GM12892 (cell line): ENCODE data around the gene RDH14.

ENCODE experiments used
- POLR2A ChIP-seq: IDR thresholded peaks from 2 replicates; pipeline ENCODE4 v1.6.1; 2011; ENCODE audit warnings: low read depth, low read length, control low read depth
- POLR2AphosphoS5 ChIP-seq: IDR thresholded peaks from 2 replicates; pipeline ENCODE4 v1.6.1; 2011; ENCODE audit warnings: low read depth, low read length, control low read depth
- TAF1 ChIP-seq: IDR thresholded peaks from 2 replicates; pipeline ENCODE4 v1.6.1; 2011; ENCODE audit warnings: low read depth, mild to moderate bottlenecking, control low read depth, low read length, borderline replicate concordance

DNA sequence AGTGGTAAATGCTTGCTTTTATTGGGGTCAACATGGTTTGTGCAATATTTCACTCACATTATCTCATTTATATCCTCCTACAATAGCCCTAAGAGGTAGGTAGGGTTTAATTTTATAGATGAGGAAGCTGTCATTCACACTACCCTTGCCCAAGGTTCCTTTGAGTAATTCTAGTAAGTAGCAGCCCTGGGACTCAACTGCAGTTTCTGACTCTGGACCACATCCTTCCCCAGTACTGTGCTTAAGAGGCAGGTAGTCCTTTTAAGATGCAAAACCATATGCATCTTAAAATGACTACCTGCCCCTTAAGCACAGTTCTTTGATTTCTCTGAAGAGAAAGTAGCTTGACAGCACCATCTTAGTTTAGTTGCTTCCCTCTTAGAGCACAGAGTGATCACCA lies 44.7 kb upstream of the RDH14 start:
- TF ChIP-seq POLR2AphosphoS5 (no peak), TAF1 (no peak), POLR2A (no peak)
